ENCODE data around the gene FBXO36. TPM values are rescaled to one million over a fixed set of nuclear protein-coding genes. Genes with fewer than 3 reads are reported as not detected.

The FBXO36 gene
- total and polyA plus RNA-seq, 10 of the 15 experiments (the other 5 are each of a cell fraction or from before 2014, with no cell fraction given), result 0.79 to 2.7 (median 1.3) TPM

DNA sequence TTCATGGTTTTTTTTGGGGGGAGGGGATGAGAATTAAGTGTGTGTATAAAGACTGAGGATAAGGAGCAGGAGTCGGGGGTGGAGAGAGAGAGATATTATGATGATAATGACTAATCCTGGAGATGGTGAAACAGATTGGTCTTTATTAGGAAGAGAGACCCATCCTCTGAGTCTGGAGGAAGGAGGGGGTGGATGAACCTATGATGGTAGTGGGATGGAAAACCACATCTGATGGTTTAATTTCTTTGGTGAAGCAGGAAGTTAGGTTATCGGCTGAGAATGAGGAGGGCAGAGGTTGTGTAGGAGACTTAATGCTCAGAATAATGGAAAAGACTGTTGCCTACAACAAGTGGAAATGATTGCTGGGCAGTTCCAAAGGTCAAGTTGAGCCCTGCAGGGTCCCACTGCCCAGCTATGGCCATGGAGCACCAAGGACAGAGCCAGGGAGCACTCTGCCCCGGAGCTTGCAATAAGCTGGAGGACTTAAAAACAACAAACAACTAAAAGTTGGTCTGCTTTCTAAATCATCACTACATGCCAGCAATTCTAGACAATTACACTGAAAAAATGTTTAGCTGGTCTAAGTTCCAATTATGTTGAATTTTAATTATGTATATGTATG, 138.5 kb downstream of the FBXO36 start:
- intact Hi-C loops (cut with micrococcal nuclease; ENCODE audit: unreplicated experiment) (loop anchor here (10.0 kb wide), 1 partner anchor 256 kb away; no protein-coding TSS in a partner anchor), in situ Hi-C loops (cut with MboI) (no loop called here)
- FAIRE-seq (no peak), DNase-seq (ENCODE audit: low read depth, low spot score) (no peak), ATAC-seq (no peak)
- SMC1A ChIA-PET (ENCODE audit: uncharacterized antibody, unreplicated experiment), result interaction anchor here (1.0 kb wide), 1 partner anchor 99 kb away, joined by 3 read pairs; no protein-coding TSS in a partner anchor
- Histone ChIP-seq H3K27me3 (replicated peaks in 1 of 2; ENCODE audit: control insufficient read depth in 2 of 2, insufficient read depth in 2 of 2, low read length in 1 of 2) (no peaks in the 10 kb centered on the region), H3K36me3 (ENCODE audit: control insufficient read depth in 2 of 2, insufficient read depth in 2 of 2, low read length in 1 of 2) (no peaks in the 10 kb centered on the region), H3K9ac (ENCODE audit: control insufficient read depth, insufficient read depth, low read length) (no peak overlapping the region), H3K4me1 (ENCODE audit: control insufficient read depth, insufficient read depth, low read length) (no peaks in the 10 kb centered on the region), H3K4me2 (ENCODE audit: control insufficient read depth, insufficient read depth) (no peak overlapping the region), H4K20me1 (ENCODE audit: control insufficient read depth, insufficient read depth) (no peaks in the 10 kb centered on the region), H3K79me2 (ENCODE audit: control insufficient read depth, insufficient read depth, low read length) (no peaks in the 10 kb centered on the region), H3K27ac (ENCODE audit: control insufficient read depth, insufficient read depth) (no peak overlapping the region), H3K9me3 (replicated peaks; ENCODE audit: control insufficient read depth, insufficient read depth, low read length) (no peaks in the 10 kb centered on the region), H2AFZ (ENCODE audit: control insufficient read depth, low read depth, low read length) (no peak overlapping the region), H3K4me3 (no peak overlapping the region)
- CTCF ChIA-PET, result interaction anchor here (0.5 to 1.7 kb wide), 5 partner anchors 10 to 466 kb away, joined by 3 to 5 read pairs (median 3); no protein-coding TSS in a partner anchor
- BruUV-seq (replicated peaks), result no TSS peak
- 96% methylated on average over 3 of the region's 3 CpGs for whole genome bisulfite sequencing (ENCODE audit: insufficient coverage, insufficient replicate concordance, low lambda C conversion rate, missing lambda C conversion rate)
- RAD21 ChIA-PET (ENCODE audit: unreplicated experiment), result no interaction called here
- no peak for TF ChIP-seq RCOR1 (conservative IDR thresholded peaks at IDR 0.05; ENCODE audit: low read depth, low read length)
- TF ChIP-seq NBN (IDR thresholded peaks at IDR 0.05), result no peak
- no peak for TF ChIP-seq CREB1 (IDR thresholded peaks at IDR 0.05; ENCODE audit: low read depth)
- no peak for TF ChIP-seq NFYA (IDR thresholded peaks at IDR 0.05; ENCODE audit: borderline replicate concordance, low read depth, low read length)
- no peak for TF ChIP-seq PAX5 (IDR thresholded peaks at IDR 0.05; ENCODE audit: borderline replicate concordance, low read depth, low read length)
- TF ChIP-seq LARP7 (IDR thresholded peaks at IDR 0.05), result no peak
- POLR2A ChIA-PET, result no interaction called here

Small RNA genes lying within 50 kb of the gene (small RNA-seq; reads per million reads assigned to genes)
- gene RNU6-1027P (not detected), gene RNU6-613P (not detected), gene RNU6-964P (not detected), gene RNY4P19 (not detected)

Other genes with a start within 250 kb of the FBXO36 start
- gene DNER, start 207.9 kb upstream of the FBXO36 start, total RNA-seq (2014; rRNA removed), result not detected in 2 replicates
- gene DNER, start 207.9 kb upstream of the FBXO36 start, total RNA-seq (2014; rRNA removed; fragmentation: Illumina TruSeq; extraction: Trizol), result not detected in 2 replicates
- not detected in 2 replicates for gene DNER, start 207.9 kb upstream of the FBXO36 start, total RNA-seq (2021)
- gene DNER, start 207.9 kb upstream of the FBXO36 start, polyA plus RNA-seq (2011; rRNA removed), result not detected in 2 replicates
- gene DNER, start 207.9 kb upstream of the FBXO36 start, polyA plus RNA-seq (2014; fragmentation: Illumina TruSeq; extraction: Trizol), result not detected in 2 replicates
- under 1 TPM; 0.07 to 0.08 TPM for gene DNER, start 207.9 kb upstream of the FBXO36 start, polyA plus RNA-seq (2014; fragmentation: Nextera tagmentation; extraction: Ambion mirVana)
- gene DNER, start 207.9 kb upstream of the FBXO36 start, polyA plus RNA-seq (2014; rRNA removed), result not detected in 2 replicates
- gene DNER, start 207.9 kb upstream of the FBXO36 start, polyA plus RNA-seq (2016; fragmentation: Nextera tagmentation; extraction: Ambion mirVana), result under 1 TPM in 1 of 2 experiments, not detected in 1; 0.04 TPM
- 108 and 122 TPM in 2 replicates for gene TRIP12, start 494 bp upstream of the FBXO36 start, total RNA-seq (2014; rRNA removed)
- gene TRIP12, start 494 bp upstream of the FBXO36 start, total RNA-seq (2014; rRNA removed; fragmentation: Illumina TruSeq; extraction: Trizol), result 197 and 200 TPM in 2 replicates
- gene TRIP12, start 494 bp upstream of the FBXO36 start, total RNA-seq (2021), result 196 and 207 TPM in 2 replicates
- gene TRIP12, start 494 bp upstream of the FBXO36 start, polyA plus RNA-seq (2011; rRNA removed), result 122 and 164 TPM in 2 replicates
- 144 and 154 TPM in 2 replicates for gene TRIP12, start 494 bp upstream of the FBXO36 start, polyA plus RNA-seq (2014; fragmentation: Illumina TruSeq; extraction: Trizol)
- gene TRIP12, start 494 bp upstream of the FBXO36 start, polyA plus RNA-seq (2014; fragmentation: Nextera tagmentation; extraction: Ambion mirVana), result 10 to 100 TPM; 23.1 to 23.9 TPM
- gene TRIP12, start 494 bp upstream of the FBXO36 start, polyA plus RNA-seq (2014; rRNA removed), result 75.0 and 76.8 TPM in 2 replicates
- 10 to 100 TPM; 85.5 to 86.0 TPM for gene TRIP12, start 494 bp upstream of the FBXO36 start, polyA plus RNA-seq (2016; fragmentation: Nextera tagmentation; extraction: Ambion mirVana)
- gene SLC16A14, start 146.4 kb downstream of the FBXO36 start, total RNA-seq (2014; rRNA removed), result 4.5 and 5.9 TPM in 2 replicates
- 3.6 and 4.2 TPM in 2 replicates for gene SLC16A14, start 146.4 kb downstream of the FBXO36 start, total RNA-seq (2014; rRNA removed; fragmentation: Illumina TruSeq; extraction: Trizol)
- gene SLC16A14, start 146.4 kb downstream of the FBXO36 start, total RNA-seq (2021), result 5.6 and 6.4 TPM in 2 replicates
- not detected in 2 replicates for gene SLC16A14, start 146.4 kb downstream of the FBXO36 start, polyA plus RNA-seq (2011; rRNA removed)
- 3.9 and 4.1 TPM in 2 replicates for gene SLC16A14, start 146.4 kb downstream of the FBXO36 start, polyA plus RNA-seq (2014; fragmentation: Illumina TruSeq; extraction: Trizol)
- 1 to 10 TPM in 1 of 2 experiments, under 1 TPM in 1; 0.87 to 1.6 TPM for gene SLC16A14, start 146.4 kb downstream of the FBXO36 start, polyA plus RNA-seq (2014; fragmentation: Nextera tagmentation; extraction: Ambion mirVana)
- 2.9 and 5.0 TPM in 2 replicates for gene SLC16A14, start 146.4 kb downstream of the FBXO36 start, polyA plus RNA-seq (2014; rRNA removed)
- 1 to 10 TPM; 3.9 to 4.6 TPM for gene SLC16A14, start 146.4 kb downstream of the FBXO36 start, polyA plus RNA-seq (2016; fragmentation: Nextera tagmentation; extraction: Ambion mirVana)

Measured in GM12878 (cell line).